DOHH2 (cell line): ENCODE measurements around the gene CFAP74.
A peak's percentile ranks its signal among the peaks of the same experiment; 100 is the strongest.

Experiments used
- H3F3A ChIP-seq: fragments of 200-600 bp; sonication (generic), shearing (Covaris generic); 2 replicates; pipeline ENCODE4 v1.6.0; 2016; ENCODE audit warnings: antibody characterized with exemption, mild to moderate bottlenecking; ENCODE audit not compliant: control insufficient read depth, insufficient read depth
- H3K27ac ChIP-seq: fragments of 200-600 bp; sonication (generic); 2 replicates; pipeline ENCODE4 v1.5.1; 2014; ENCODE audit warnings: low read depth, mild to moderate bottlenecking, low read length, moderate library complexity
- H3K27me3 ChIP-seq: fragments of 200-600 bp; sonication (generic); 2 replicates; pipeline ENCODE4 v1.6.1; 2014; ENCODE audit warnings: mild to moderate bottlenecking, low read length, mixed read lengths; ENCODE audit not compliant: control insufficient read depth
- H3K36me3 ChIP-seq: fragments of 200-600 bp; sonication (generic); 2 replicates; pipeline ENCODE4 v1.6.1; 2014; ENCODE audit warnings: mild to moderate bottlenecking, low read length, moderate library complexity, mixed read lengths; ENCODE audit not compliant: control insufficient read depth
- H3K4me1 ChIP-seq: fragments of 200-600 bp; sonication (generic); 2 replicates; pipeline ENCODE4 v1.6.1; 2014; ENCODE audit warnings: mild to moderate bottlenecking, low read length, mixed read lengths; ENCODE audit not compliant: control insufficient read depth
- H3K4me2 ChIP-seq: fragments of 200-600 bp; sonication (generic); 2 replicates; pipeline ENCODE4 v1.6.0; 2014; ENCODE audit warnings: mild to moderate bottlenecking, low read length, moderate library complexity
- H3K4me3 ChIP-seq: fragments of 200-600 bp; sonication (generic); 2 replicates; pipeline ENCODE4 v1.5.1; 2014; ENCODE audit warnings: mild to moderate bottlenecking, low read length, mixed read lengths
- H3K79me2 ChIP-seq: fragments of 200-600 bp; sonication (generic); 2 replicates; pipeline ENCODE4 v1.6.1; 2014; ENCODE audit warnings: mild to moderate bottlenecking, low read length, mixed read lengths; ENCODE audit not compliant: control insufficient read depth
- H3K9me2 ChIP-seq: fragments of 200-600 bp; sonication (generic); replicated peaks from 2 replicates; pipeline ENCODE4 v1.6.1; 2014; ENCODE audit warnings: mild to moderate bottlenecking, low read length, mixed read lengths; ENCODE audit not compliant: control insufficient read depth
- H3K9me3 ChIP-seq: fragments of 200-600 bp; sonication (generic); 2 replicates; pipeline ENCODE4 v1.6.1; 2014; ENCODE audit warnings: antibody characterized with exemption, low read length, mixed read lengths; ENCODE audit not compliant: control insufficient read depth, insufficient read depth
- H4K20me1 ChIP-seq: fragments of 200-600 bp; sonication (generic); 2 replicates; pipeline ENCODE4 v1.6.0; 2014; ENCODE audit warnings: low read depth, mild to moderate bottlenecking, antibody characterized with exemption, low read length, moderate library complexity; ENCODE audit not compliant: control insufficient read depth, insufficient read depth
- CTCF ChIP-seq: fragments of 200-600 bp; sonication (generic); IDR thresholded peaks from one replicate; pipeline ENCODE4 v1.5.1; 2014; ENCODE audit warnings: antibody characterized with exemption, mild to moderate bottlenecking, low read depth, low read length; ENCODE audit not compliant: poor library complexity, severe bottlenecking
- EZH2phosphoT487 ChIP-seq: fragments of 200-600 bp; sonication (generic); IDR thresholded peaks from 2 replicates; pipeline ENCODE4 v1.6.1; 2017; ENCODE audit warnings: borderline replicate concordance, mild to moderate bottlenecking, antibody characterized with exemption, low read length, moderate library complexity, mixed read lengths

CFAP74 gene

GRCh38 chr1:2049718-2050431 lies 46.3 kb upstream of the CFAP74 start, which contains the start of gene PRKCZ:
Gene PRKCZ, plus strand, starts transcription at chr1:2050411. Its CDS starts 220 bp downstream, at chr1:2050631.
- H3K9me2 ChIP-seq = no peaks in the 10 kb centered on the region
- H3K9me3 ChIP-seq = no peaks in the 10 kb centered on the region
- no peaks in the 10 kb centered on the region; the same call in 1 of the 2 replicates for H3K27me3 ChIP-seq
- H3F3A ChIP-seq = no peaks in the 10 kb centered on the region
- peak within 1 kb of the TSS; percentile 71 for H3K4me3 ChIP-seq
- no peaks in the 10 kb centered on the region for H3K79me2 ChIP-seq
- peaks cover 12% of the 10 kb centered on the region for H3K4me1 ChIP-seq
- TF ChIP-seq CTCF (no peak), EZH2phosphoT487 (no peak)
- H3K36me3 ChIP-seq = no peaks in the 10 kb centered on the region
- H3K4me2 ChIP-seq = peak within 1 kb of the TSS; percentile 65
- H4K20me1 ChIP-seq = no peaks in the 10 kb centered on the region
- H3K27ac ChIP-seq = no peak within 1 kb of the TSS

GRCh38 chr1:2049225-2049717 lies 45.7 kb upstream of the CFAP74 start:
- no peak overlapping the region for H3K27ac ChIP-seq
- no peaks in the 10 kb centered on the region for H3F3A ChIP-seq
- peak overlapping the region; percentile 71 for H3K4me3 ChIP-seq
- H3K9me2 ChIP-seq = no peaks in the 10 kb centered on the region
- no peaks in the 10 kb centered on the region for H3K9me3 ChIP-seq
- H3K36me3 ChIP-seq = no peaks in the 10 kb centered on the region
- H3K4me2 ChIP-seq = peak overlapping the region; percentile 65
- H4K20me1 ChIP-seq = no peaks in the 10 kb centered on the region
- H3K27me3 ChIP-seq = no peaks in the 10 kb centered on the region; the same call in 1 of the 2 replicates
- TF ChIP-seq EZH2phosphoT487 = no peak
- TF ChIP-seq CTCF = no peak
- no peaks in the 10 kb centered on the region for H3K79me2 ChIP-seq
- peaks cover 17% of the 10 kb centered on the region for H3K4me1 ChIP-seq

DNA sequence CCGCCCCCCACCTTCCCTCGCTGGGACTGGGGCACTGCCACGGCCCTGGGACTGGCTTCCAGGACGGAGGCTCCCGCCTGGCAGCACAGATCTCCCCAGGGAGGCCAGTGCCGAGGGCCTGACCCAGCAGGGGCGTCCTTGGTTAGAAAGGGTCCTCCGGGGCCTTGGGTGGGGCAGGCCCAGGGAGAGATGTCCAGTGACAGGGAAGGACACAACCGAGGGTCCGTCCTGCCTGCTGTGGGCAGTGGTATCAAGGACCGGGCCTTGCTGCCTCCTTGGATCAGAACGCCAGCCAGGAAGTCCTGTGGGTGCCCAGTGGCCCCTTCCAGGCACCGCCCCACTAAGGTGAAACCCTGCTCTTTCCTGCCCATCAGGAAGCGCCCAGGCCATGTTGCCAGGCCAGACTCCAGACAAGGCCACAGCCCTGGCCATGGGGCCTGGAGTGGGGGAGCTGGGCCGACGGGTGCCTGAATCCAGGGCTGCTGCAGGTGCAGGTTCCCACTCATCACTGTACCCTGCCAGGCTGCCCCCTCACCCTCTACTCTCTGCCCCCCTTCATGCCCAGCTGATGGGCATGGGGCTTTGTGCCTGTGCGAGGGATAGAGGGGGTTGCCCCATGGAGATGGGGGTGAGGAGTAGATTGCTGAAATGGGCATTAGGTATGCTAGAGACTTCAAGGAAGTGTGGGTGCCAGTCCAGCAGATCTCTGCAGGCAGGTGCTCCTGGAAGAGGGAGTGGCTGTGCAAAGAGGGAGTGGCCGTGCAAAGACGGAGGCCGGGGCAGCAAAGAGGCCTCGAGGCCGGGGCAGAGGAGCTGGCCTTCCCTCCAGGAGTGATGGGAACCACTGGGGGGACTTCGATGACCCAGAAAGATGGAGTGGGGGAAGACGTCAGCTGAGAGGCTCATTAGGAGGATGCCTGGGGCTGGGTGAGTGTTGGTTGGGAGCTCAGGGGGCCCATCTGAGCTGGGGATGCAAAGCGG lies 44.5 kb upstream of the CFAP74 start:
- Histone ChIP-seq H3K4me1 (peaks cover 17% of the 10 kb centered on the region), H3K4me3 (no peak overlapping the region), H3K9me2 (no peaks in the 10 kb centered on the region), H3K27ac (no peak overlapping the region), H3K9me3 (no peaks in the 10 kb centered on the region), H3K79me2 (no peaks in the 10 kb centered on the region), H3K27me3 (no peaks in the 10 kb centered on the region; the same call in 1 of the 2 replicates), H4K20me1 (no peaks in the 10 kb centered on the region), H3F3A (no peaks in the 10 kb centered on the region), H3K36me3 (no peaks in the 10 kb centered on the region), H3K4me2 (no peak overlapping the region)
- TF ChIP-seq EZH2phosphoT487 (no peak), CTCF (no peak)
